Measurements from ENCODE around the gene TNIP1.

TNIP1 gene

GRCh38 chr5:151082282-151082902 lies 1.6 kb upstream of the TNIP1 start:
- no peak for DNase-seq (ENCODE audit: low read depth)

DNA sequence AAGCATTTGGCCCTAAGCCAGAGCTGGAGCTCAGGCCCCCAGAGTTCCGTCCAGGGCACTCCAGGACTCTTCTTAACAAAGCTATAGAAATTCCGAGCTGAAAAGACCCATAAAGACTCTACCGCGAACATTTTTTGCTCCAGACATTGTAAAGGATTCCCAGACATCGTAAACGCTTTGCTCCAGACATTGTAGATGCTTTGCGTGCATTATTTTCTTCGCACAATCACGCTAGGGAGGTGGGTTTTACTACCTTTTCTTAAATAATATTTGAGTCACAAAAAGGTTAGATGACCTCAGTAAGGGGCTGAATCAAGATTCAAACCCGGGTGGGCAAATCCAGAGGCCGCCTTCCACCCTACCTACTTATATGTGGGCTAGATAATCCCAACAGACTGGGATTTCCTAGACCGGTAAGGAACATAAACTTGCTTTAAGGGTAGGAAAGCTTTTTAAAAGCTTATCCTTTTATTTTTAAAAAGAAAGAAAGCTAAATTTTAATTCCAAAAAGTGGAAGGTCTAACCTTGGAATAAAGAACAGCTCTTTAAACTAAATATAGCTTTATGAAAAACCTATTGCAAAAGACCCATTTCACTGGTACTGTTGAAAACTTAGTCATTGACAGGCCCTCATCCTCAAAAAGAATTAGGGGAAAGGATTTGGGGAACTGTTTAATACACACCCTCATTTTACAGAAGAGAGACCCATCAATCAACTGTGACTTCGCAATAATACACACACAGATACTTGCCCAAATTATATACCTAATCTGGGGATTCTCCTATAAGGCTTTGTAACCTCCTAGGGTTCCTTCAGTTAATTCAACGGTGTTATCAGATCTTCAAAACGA lies 822 bp upstream of the TNIP1 start:
- DNase-seq (ENCODE audit: low read depth): no peak

DNA sequence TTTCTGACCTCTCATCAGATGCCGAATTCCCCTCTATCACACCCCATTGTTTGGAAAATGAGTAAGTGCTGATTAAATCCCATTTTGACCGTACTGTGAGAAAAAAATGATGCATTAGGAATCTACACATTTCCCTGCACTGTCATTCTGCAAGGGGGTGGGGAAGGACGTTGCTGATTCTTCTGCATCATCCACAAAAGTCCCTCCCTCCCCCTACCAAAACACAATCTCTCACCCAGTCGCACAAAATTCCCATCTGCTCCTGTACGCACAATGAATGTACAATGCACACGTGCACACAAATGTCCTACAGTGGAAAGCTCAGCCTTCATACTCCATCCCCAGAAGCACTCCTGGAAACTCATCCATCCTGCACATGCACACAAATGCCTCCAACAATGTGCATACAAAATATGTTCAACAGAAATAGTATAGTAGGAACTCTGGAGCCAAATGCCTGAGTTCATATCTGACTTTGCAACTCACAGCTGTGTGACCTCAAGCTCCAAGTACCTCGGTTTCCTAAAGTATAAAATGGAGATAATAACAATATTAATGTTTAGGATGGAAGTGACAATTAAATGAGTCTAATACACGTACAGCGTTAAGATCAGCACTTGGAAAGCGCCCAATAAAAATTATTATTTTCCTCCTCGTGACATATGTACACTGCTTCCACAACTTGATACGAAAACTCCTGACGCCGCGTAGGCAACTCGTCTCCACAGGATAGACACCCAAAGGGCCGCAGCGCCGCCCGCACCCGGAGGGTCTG lies 809 bp downstream of the TNIP1 start:
- DNase-seq (ENCODE audit: low read depth): no peak

- no peak for DNase-seq (ENCODE audit: low read depth)
These were observed 2.2 kb downstream of the TNIP1 start for GRCh38 chr5:151078490-151079262.

GRCh38 chr5:151077967-151078366 lies 2.9 kb downstream of the TNIP1 start:
- no peak for DNase-seq (ENCODE audit: low read depth)

GRCh38 chr5:151077419-151077818 lies 3.4 kb downstream of the TNIP1 start:
- DNase-seq (ENCODE audit: low read depth): no peak

DNA sequence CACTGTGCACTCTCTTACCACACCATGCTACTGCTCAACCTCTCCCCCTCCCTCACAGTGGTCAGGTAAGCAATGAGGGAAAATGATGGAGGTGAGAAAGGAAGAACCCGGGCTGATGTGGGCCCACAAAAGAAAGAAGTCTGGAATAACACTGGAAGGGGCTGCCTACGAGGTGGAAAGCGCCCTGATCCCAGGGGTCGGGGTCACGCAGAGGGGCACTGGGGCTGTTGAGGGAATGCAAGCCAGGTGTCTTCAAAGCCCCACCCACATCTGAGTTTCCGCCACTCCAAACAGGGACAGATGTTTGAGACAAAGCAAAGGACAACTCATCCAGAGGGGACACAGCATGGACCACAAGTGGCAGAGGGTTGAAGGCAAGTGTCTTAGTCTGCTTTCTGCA lies 4.2 kb downstream of the TNIP1 start:
- no peak for DNase-seq (ENCODE audit: low read depth)

DNA sequence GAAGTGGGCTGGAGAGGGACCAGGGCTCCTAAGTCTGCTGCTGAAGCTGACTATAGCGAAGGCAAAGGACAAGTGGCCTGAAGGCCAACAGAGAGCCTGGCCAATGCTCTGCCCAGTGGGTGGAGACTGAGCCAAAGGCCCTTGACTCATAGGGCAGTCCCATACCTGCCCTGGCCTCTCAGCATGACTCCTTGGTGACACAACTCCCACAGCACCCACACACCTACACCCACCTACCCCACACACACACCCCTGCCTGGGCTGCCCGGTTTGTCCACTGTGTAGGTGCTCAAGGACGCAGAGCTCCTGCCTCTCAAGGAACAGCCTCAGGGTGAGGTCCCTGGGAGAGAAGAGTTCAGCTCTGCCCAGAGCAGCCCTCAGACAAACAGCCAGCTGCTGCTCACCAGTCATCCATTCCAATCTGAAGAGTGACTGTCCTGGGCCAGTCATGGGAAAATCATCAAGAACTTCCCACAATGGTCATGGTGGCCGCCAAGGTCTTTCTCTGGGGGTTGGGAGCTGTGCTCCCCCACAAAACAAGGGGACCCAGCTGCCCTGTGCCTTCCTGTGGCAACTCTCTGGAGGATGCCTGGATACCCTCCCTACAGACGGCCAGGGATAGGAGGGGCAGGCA lies 5.0 kb downstream of the TNIP1 start:
- no peak for DNase-seq (ENCODE audit: low read depth)

GRCh38 chr5:151074557-151074956 lies 6.3 kb downstream of the TNIP1 start:
- DNase-seq (ENCODE audit: low read depth): no peak

GRCh38 chr5:151073280-151073679 lies 7.6 kb downstream of the TNIP1 start:
- DNase-seq (ENCODE audit: low read depth): no peak

- DNase-seq (ENCODE audit: low read depth): no peak
These were observed 8.2 kb downstream of the TNIP1 start for GRCh38 chr5:151072630-151073025.

DNA sequence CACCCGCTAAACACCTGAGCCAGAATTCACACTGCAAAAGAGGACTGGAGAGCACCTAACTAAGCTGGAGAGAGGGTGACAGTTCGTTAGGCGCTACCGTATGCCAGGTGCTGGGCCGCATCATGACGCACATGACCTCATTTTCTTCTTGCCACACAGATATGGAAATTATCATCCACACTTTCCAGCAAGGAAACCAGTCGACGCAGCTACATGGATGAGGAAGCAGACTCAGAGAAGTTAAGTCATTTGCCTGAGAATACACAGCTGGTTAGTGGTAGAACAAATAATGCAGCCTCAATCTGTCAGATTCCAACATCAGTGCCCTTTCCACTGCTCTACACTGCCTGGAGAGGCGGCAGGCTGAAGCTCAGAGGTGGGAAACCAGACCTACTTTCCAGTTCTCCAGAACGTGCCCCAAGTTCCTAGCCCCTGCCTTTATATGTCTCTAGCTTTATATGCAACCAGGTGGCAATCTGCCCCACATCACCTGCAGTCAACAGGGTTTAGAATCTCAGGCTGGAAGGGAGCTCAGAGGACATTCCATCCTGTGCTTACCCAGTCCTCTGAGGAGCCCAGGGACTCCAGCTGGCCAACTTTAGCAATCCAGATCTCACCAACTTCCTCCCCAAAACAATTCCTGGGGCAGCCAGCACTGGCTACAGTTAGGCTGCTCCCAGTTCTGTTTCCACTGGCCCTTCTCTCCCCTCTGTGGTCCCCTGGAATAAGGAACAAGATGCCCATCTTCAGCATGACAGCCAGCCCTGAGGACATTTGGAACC lies 8.8 kb downstream of the TNIP1 start:
- DNase-seq (ENCODE audit: low read depth): no peak

DNA sequence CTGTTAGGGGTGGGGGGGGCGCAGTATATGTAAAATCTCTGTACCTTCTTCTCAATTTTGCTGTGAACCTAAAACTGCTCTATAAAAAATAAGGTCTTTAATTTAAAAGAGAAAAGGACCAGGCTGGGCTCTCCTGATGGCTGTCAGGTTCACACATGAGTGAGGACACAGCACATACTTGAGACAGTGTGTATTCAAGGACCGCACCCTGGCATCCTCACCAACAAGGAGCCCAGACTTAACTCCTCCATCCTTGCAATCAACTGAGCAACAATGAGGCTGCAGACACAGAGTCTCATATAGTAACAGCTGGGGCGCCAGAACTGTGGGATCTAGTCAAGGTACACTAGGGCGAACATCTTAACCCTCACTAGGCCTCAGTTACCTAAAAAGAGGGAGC lies 9.8 kb downstream of the TNIP1 start:
- DNase-seq (ENCODE audit: low read depth): no peak

GRCh38 chr5:151070449-151070848 lies 10.4 kb downstream of the TNIP1 start:
- DNase-seq (ENCODE audit: low read depth): no peak

- no peak for DNase-seq (ENCODE audit: low read depth)
These were observed 12.2 kb downstream of the TNIP1 start for GRCh38 chr5:151068433-151069197.

DNA sequence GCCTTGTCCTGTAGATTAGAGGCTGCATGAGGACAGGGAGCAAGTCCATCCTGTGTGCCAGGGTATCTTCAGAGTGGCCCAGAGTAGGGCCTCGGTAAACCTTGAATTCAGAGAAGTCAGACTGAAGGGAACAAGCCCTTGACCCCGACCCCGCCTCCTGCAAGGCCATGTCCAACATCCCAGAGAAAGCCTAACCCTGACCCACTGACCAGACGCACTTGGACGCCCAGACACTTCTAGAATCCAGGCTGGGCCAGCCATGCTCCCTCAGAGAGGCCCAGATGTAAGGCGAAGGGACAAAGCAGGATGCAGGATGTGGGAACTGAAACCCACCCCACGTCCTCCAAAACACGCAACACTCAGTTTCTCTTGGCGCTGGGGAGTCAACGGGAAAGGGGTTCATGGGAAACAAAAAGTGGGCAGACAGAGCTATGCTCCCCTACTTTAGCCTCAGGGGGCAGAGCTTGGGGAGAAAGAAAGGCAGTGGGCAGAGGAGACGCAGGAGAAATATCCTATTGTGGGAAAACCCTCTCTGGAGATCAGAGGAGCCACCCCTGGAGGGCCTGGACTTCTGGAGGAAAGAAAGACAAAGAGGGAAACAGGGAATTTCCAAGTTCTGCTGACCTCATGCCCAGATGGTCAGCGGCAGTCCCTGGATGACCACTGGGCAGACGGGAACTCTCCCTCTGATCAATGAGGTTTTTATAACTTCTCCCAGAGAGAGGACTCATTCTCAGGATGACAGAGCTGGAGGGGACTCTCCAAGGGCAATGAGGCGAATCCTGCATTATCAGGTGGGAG lies 13.0 kb downstream of the TNIP1 start:
- no peak for DNase-seq (ENCODE audit: low read depth)

- DNase-seq (ENCODE audit: low read depth): no peak
These were observed 13.9 kb downstream of the TNIP1 start for GRCh38 chr5:151066920-151067319.

DNA sequence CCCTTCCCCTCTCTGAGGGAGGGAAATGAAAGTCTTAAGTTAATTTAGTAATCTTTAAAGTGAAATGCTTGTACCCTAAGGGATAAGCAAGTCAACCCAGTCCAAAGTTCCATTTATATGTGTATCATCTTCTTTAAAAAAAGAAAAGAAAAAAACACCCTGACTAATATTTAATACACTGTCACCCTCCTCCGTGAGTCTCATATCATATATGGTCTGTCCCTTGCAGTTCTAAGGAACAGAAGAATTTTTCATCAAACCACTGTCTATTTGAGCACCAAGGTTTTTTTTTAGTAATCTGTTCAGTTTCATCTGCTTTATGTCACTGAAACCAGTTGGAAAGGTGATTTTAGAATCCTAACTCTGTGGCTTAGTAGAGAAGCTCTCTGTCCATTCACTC lies 15.2 kb downstream of the TNIP1 start:
- no peak for DNase-seq (ENCODE audit: low read depth)

DNA sequence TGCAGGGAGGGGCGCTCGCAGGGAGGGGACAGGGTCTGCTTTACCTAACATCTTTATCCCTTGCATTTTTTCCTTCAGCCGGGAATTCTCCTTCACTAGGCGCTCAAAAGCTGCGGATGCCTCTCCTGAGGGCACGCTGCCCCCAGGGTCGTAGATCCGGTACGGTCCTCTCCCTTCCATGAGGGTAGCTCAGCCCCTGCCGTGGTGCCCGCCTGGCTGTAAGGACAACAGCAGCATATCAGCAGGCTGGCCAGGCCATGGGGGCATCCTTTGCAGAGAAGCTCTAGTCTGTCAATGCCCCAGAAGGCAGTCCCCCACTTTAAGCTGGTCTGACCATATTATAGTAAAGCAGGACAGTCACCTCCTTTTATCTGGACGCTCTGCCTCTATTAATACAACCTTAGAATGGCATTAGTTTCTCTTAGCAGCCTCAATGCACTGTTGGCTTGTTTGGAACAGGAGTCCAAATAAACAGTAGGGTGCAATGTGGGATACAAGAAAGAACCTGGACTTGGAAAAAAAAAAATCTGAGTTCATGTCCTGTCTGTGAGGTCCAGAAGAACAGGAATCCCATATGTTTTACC lies 15.8 kb downstream of the TNIP1 start:
- no peak for DNase-seq (ENCODE audit: low read depth)
